Measurements from ENCODE around the gene COL5A3.
A peak's percentile ranks its signal among the peaks of the same experiment; 100 is the strongest.

Gene COL5A3

GRCh38 chr19:9943744-9944143 lies 66.6 kb downstream of the COL5A3 start:
- H3K4me3 ChIP-seq (ENCODE audit: low read depth, low read length), result no peak overlapping the region
- TF ChIP-seq CTCF (conservative IDR thresholded peaks at IDR 0.05; ENCODE audit: low read depth, low read length), result no peak
- DNase-seq (ENCODE audit: low read depth), result no peak

DNA sequence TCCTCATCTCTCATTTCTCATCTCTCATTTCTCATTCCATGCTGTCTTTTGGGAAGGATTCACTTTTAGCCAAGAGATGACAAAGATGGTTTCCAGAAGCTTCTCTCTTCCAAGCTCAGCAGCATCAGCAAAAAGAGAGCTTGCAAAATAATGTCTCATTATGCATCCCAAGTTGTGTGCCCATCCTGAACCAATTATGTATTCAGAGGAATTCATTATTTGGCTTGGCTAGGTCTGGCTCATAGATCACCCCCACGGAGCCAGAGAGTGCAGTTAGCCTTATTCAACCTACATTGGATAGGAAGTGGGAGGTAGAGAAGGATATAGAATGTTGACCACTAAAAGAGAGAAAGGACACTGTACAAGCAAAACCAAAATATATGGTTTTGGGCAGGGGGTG lies 68.6 kb downstream of the COL5A3 start:
- TF ChIP-seq CTCF (conservative IDR thresholded peaks at IDR 0.05; ENCODE audit: low read depth, low read length), result no peak

DNA sequence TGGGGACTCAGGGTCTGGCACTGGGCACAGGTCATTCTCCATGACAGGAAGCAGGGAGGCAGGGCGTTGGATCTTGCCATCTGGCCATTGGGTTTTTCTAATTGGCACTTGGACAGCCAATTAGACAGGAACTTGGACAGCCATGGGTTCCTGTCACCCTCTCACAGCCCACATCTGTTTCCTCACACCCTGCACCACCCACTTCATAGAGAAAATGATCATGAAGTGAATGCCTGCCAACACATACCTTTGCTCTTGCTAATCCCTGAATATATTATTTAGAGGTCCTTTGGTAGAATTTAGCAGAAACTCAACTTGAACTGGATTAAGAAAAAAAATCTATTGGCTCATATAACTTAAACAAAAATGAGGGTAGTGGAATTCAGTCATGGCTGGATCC lies 69.1 kb downstream of the COL5A3 start:
- DNase-seq (ENCODE audit: low read depth), result no peak
- no peak for TF ChIP-seq CTCF (conservative IDR thresholded peaks at IDR 0.05; ENCODE audit: low read depth, low read length)
- H3K4me3 ChIP-seq (ENCODE audit: low read depth, low read length), result no peak overlapping the region

More for the DNA sequence above, 68.6 kb downstream of the COL5A3 start:
- no peak overlapping the region for H3K4me3 ChIP-seq (ENCODE audit: low read depth, low read length)
- no peak for DNase-seq (ENCODE audit: low read depth)

DNA sequence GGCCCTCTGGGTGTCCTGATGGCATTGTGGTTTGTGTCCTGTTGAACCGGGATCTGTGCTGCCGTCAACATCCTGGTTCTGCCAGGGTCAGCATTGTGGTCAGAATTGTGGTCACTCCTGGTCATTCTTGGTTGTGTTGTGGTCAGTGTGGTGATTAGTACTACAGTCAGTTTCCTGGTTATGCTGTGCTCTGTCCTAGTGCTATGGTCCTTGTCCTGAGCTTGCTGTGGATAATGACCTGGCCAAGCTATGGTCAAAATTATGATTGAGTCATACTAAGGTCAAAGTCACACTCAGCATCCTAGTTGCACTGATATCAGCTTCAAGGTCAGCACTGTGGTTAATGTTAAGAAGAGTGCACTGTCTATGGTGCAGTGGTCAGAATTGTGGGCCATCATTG lies 69.5 kb downstream of the COL5A3 start:
- no peak for DNase-seq (ENCODE audit: low read depth)
- TF ChIP-seq CTCF (conservative IDR thresholded peaks at IDR 0.05; ENCODE audit: low read depth, low read length), result no peak
- H3K4me3 ChIP-seq (ENCODE audit: low read depth, low read length), result no peak overlapping the region

DNA sequence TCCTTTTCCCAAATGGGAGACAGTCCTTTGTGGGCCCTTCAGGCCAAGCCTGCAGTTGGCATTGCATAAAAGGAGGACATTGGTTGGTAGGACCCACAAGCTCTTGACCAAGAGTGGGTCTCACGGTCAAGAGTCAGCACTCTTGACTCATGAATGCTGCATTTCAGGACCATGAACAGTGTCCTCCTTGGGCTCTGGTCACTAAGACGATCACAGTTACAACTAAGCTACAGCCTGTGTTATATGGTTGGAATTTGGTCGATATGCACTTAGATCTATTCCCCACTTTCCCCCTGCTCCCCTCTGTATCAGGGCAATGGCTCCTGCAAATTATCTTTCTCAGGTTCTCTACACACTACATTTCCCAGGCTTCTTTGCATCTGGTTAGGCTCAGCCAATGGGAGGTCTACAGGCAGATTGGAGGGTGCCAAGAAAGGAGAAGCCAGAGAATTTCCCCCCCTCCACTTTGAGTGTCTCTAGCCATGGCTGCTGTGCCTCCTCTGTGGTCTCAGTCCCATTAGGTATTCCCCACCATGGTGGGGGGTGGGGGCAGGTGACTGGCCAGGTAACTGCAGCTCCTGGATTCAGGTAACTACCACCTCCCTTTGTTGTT lies 70.9 kb downstream of the COL5A3 start:
- TF ChIP-seq CTCF (conservative IDR thresholded peaks at IDR 0.05; ENCODE audit: low read depth, low read length), result no peak
- DNase-seq (ENCODE audit: low read depth), result peak; percentile 48
- no peak overlapping the region for H3K4me3 ChIP-seq (ENCODE audit: low read depth, low read length)

DNA sequence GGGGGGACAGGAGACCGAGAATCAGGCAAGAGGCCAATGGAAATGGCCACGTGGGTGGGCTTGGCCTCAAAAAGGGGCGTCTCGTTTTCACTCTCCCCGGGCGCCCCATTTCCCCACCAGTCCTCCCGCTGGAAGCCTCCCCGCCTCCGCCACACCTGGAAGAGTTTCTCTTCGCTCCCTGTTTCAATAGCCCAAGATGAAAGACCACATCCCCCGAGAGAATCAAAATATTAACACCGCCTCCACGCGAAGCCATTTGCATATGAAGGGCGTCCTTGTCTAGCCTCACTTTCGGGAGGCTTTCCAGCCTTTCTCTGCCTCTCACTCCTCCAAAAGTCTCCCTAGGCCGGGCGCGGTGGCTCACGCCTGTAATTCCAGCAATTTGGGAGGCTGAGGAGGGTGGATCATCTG lies 73.3 kb downstream of the COL5A3 start:
- TF ChIP-seq CTCF (conservative IDR thresholded peaks at IDR 0.05; ENCODE audit: low read depth, low read length), result no peak
- DNase-seq (ENCODE audit: low read depth), result no peak
- no peak overlapping the region for H3K4me3 ChIP-seq (ENCODE audit: low read depth, low read length)

DNA sequence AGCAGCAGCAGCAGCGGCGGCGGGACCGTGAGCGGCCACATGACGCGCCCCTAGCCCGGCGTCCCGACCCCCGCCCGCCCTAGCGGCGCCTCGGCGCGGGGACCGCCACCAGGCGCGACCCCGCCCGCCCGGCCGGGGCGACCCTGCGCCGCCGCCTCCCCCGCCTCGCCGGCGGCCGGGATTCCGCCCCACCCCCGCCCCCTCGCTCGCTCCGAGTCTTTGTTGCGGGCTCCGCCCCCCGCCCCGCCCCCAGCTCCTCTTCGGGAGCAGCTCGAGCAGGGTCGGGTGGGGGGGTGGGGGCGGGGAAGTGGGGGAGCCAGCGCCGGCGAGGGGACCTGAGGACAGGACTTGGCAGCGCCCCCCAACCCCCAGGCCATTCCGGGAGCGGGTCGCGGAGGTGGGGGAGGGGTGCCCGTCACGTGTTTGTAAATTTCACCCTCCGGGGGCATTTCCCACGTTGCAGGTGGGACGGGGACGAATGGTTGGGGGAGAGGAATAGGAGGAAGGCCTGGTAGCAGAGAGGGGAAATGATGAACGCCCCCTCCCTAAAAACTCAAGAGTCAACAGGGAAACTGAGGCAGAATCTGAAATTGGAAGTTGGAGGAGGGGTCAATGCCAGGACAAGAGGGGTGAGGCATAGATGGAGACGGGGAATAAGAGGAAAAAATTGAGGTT lies 73.8 kb downstream of the COL5A3 start, which contains the start of gene OLFM2:
OLFM2 (minus strand) TSS at position 190 of the 675 bp plus-strand sequence; CDS start at position 41, 149 bp downstream.
- no peak for DNase-seq (ENCODE audit: low read depth)
- H3K4me3 ChIP-seq (ENCODE audit: low read depth, low read length), result no peak within 1 kb of the TSS
- no peak for TF ChIP-seq CTCF (conservative IDR thresholded peaks at IDR 0.05; ENCODE audit: low read depth, low read length)
